Measurements from ENCODE around the gene UBXN6. TPM values are rescaled to one million over a fixed set of nuclear protein-coding genes. Genes with fewer than 3 reads are reported as not detected.

Gene UBXN6
- total and polyA plus RNA-seq, 2 of the 8 experiments (the other 6 are each of a cell fraction or from before 2014, with no cell fraction given): 28.0 to 43.8 TPM

- POLR2A ChIA-PET (ENCODE audit: partially characterized antibody): interaction anchor here (0.6 to 58.1 kb wide), 24 partner anchors 10 to 1282 kb away, joined by 3 to 1590 read pairs (median 4); partner anchors contain the start of genes CHAF1A, DPP9, MPND and SH3GL1
- peak overlapping the region; percentile 80 for H3K27ac ChIP-seq (ENCODE audit: low read depth, low read length)
- 60% methylated on average over 23 of the region's 23 CpGs; no CpG with 5 or more reads in 1 of the 2 experiments for WGBS, 2 experiments (ENCODE audit: extremely low coverage in 1 of 2, insufficient coverage in 1 of 2, insufficient read length in 1 of 2, insufficient replicate concordance in 2 of 2, low coverage in 1 of 2, low lambda C conversion rate in 2 of 2, missing lambda C conversion rate in 1 of 2)
- no peak for TF ChIP-seq NRF1 (IDR thresholded peaks at IDR 0.05; ENCODE audit: low read depth, low read length)
- peak; percentile 35 to 67 for TF ChIP-seq BCL11A (IDR thresholded peaks at IDR 0.05; ENCODE audit: low read depth in 2 of 2, low read length in 2 of 2)
- TF ChIP-seq SIRT6 (IDR thresholded peaks at IDR 0.05; ENCODE audit: low read length): no peak
- TF ChIP-seq HDAC2 (IDR thresholded peaks at IDR 0.05; ENCODE audit: borderline replicate concordance in 1 of 2, low read depth in 2 of 2, low read length in 2 of 2): peak; percentile 66 to 96; a peak in 2 of 4 replicates
- TF ChIP-seq, protein P1, sequence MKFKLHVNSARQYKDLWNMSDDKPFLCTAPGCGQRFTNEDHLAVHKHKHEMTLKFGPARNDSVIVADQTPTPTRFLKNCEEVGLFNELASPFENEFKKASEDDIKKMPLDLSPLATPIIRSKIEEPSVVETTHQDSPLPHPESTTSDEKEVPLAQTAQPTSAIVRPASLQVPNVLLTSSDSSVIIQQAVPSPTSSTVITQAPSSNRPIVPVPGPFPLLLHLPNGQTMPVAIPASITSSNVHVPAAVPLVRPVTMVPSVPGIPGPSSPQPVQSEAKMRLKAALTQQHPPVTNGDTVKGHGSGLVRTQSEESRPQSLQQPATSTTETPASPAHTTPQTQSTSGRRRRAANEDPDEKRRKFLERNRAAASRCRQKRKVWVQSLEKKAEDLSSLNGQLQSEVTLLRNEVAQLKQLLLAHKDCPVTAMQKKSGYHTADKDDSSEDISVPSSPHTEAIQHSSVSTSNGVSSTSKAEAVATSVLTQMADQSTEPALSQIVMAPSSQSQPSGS (IDR thresholded peaks at IDR 0.05; ENCODE audit: low read length): peak; percentile 64
- TF ChIP-seq CBX8 (IDR thresholded peaks at IDR 0.05; ENCODE audit: borderline replicate concordance, low read depth, low read length): no peak
- TF ChIP-seq POU5F1 (IDR thresholded peaks at IDR 0.05; ENCODE audit: low read depth, low read length): no peak
- no peak for TF ChIP-seq RAD21 (IDR thresholded peaks at IDR 0.05 in 1 of 2, conservative IDR thresholded peaks at IDR 0.05 in 1 of 2; ENCODE audit: low read depth in 2 of 2, low read length in 2 of 2)
These were observed 48.3 kb downstream of the UBXN6 start for GRCh38 chr19:4409123-4409933.

More at GRCh38 chr19:4409123-4409933, 48.3 kb downstream of the UBXN6 start:
- H3K4me3 ChIP-seq (ENCODE audit: extremely low read depth in 1 of 4, insufficient read depth in 2 of 4, low read depth in 3 of 4, low read length in 4 of 4): peak overlapping the region in 3 of 4 experiments; percentile 11 to 44 (median 19); a peak in 5 of 8 replicates
- peak overlapping the region; percentile 49 for H3K4ac ChIP-seq (replicated peaks; ENCODE audit: insufficient read length, low read depth, low read length)
- H2BK15ac ChIP-seq (ENCODE audit: low read length): peak overlapping the region; percentile 34; the same call in 1 of the 2 replicates
- H2AFZ ChIP-seq (ENCODE audit: low read length): no peak overlapping the region
- H2BK120ac ChIP-seq (replicated peaks; ENCODE audit: low read depth, low read length): no peak overlapping the region
- peak overlapping the region; percentile 57 for H4K5ac ChIP-seq (ENCODE audit: insufficient read length, low read depth, low read length)
- H4K91ac ChIP-seq (replicated peaks; ENCODE audit: insufficient read length, low read length): peak overlapping the region; percentile 97
- H3K4me1 ChIP-seq (replicated peaks in 1 of 4; ENCODE audit: control insufficient read depth in 3 of 4, insufficient read depth in 4 of 4, low read length in 3 of 4): peaks cover 6 to 25% (median 14%) of the 10 kb centered on the region in 4 experiments
- DNase-seq (ENCODE audit: low read depth in 1 of 2, low spot score in 2 of 2) (peak; percentile 73 to 87), FAIRE-seq (peak; percentile 91)
- no peak overlapping the region for H3K56ac ChIP-seq (replicated peaks; ENCODE audit: insufficient read length, low read depth, low read length)
- H2BK12ac ChIP-seq (ENCODE audit: low read depth, low read length): peak overlapping the region; percentile 88
- no peak overlapping the region for H3K23ac ChIP-seq (ENCODE audit: insufficient read length)
- H3K18ac ChIP-seq (ENCODE audit: extremely low read depth, low read length): peak overlapping the region; percentile 89; the same call in 1 of the 2 replicates
- peaks cover 11% of the 10 kb centered on the region for H3K79me1 ChIP-seq (ENCODE audit: low read depth, low read length)
- peaks cover 22 to 24% of the 10 kb centered on the region in 2 experiments for H4K20me1 ChIP-seq (replicated peaks in 1 of 2; ENCODE audit: control insufficient read depth in 1 of 2, insufficient read depth in 2 of 2, low read length in 2 of 2)
- no peak overlapping the region for H3K14ac ChIP-seq (ENCODE audit: insufficient read length)
- peak overlapping the region; percentile 48 to 66 for H3K4me2 ChIP-seq (ENCODE audit: insufficient read depth in 1 of 2, low read depth in 2 of 2, low read length in 2 of 2)
- peak overlapping the region; percentile 97 for H2BK5ac ChIP-seq (ENCODE audit: low read depth, low read length)
- peak overlapping the region; percentile 81; the same call in 1 of the 2 replicates for H4K8ac ChIP-seq (ENCODE audit: extremely low read depth, insufficient read depth, low read length)
- H2BK20ac ChIP-seq (ENCODE audit: low read length): peak overlapping the region; percentile 91
- H3K79me2 ChIP-seq (ENCODE audit: control insufficient read depth in 1 of 2, insufficient read depth in 2 of 2, low read length in 2 of 2): peaks cover 25 to 94% of the 10 kb centered on the region in 2 experiments
- peak overlapping the region; percentile 32 for H2AK5ac ChIP-seq (ENCODE audit: low read depth, low read length)
- H3K9ac ChIP-seq (replicated peaks in 1 of 4; ENCODE audit: extremely low read depth in 1 of 4, low read depth in 3 of 4, low read length in 3 of 4): peak overlapping the region in 2 of 4 experiments; percentile 39 to 42; a peak in 3 of 7 replicates
- no peaks in the 10 kb centered on the region for H3K9me3 ChIP-seq (ENCODE audit: insufficient read depth in 2 of 2, low read depth in 1 of 2, low read length in 1 of 2)
- peaks cover 18 to 71% (median 37%) of the 10 kb centered on the region in 4 experiments for H3K36me3 ChIP-seq (ENCODE audit: control insufficient read depth in 2 of 4, insufficient read depth in 4 of 4, low read length in 3 of 4)
- no peaks in the 10 kb centered on the region for H3K27me3 ChIP-seq (replicated peaks in 1 of 4; ENCODE audit: control insufficient read depth in 3 of 4, extremely low read depth in 1 of 4, insufficient read depth in 3 of 4, low read length in 3 of 4)
- H3K23me2 ChIP-seq (ENCODE audit: low read depth, low read length): no peaks in the 10 kb centered on the region
- CTCF ChIA-PET (ENCODE audit: partially characterized antibody): interaction anchor here (0.6 to 1.6 kb wide), 6 partner anchors 9 to 131 kb away, joined by 3 to 5 read pairs (median 3); partner anchors contain the start of gene LRG1
